Endodermal cell (in vitro differentiated cells): ENCODE results near the gene GALNT4. TPM values are rescaled to one million over a fixed set of nuclear protein-coding genes. Genes with fewer than 3 reads are reported as not detected.

Experiments
- DNase-seq: peaks from one replicate; pipeline ENCODE4 v3.0.0-alpha.2; 2017
- H3K27ac ChIP-seq: 2 replicates; pipeline ENCODE4 v1.5.1; 2013; ENCODE audit warnings: mild to moderate bottlenecking, low read depth, low read length, moderate library complexity
- H3K27me3 ChIP-seq: 2 replicates; pipeline ENCODE4 v1.6.1; 2013; ENCODE audit warnings: mild to moderate bottlenecking, low read length, moderate library complexity; ENCODE audit not compliant: insufficient read depth, control insufficient read depth, poor library complexity, severe bottlenecking
- H3K36me3 ChIP-seq: 2 replicates; pipeline ENCODE4 v1.7.0; 2013; ENCODE audit warnings: mild to moderate bottlenecking, low read length, moderate library complexity; ENCODE audit not compliant: control insufficient read depth, insufficient read depth
- H3K4me1 ChIP-seq: one replicate; pipeline ENCODE4 v1.7.0; 2013; ENCODE audit warnings: low read length; ENCODE audit not compliant: control insufficient read depth, insufficient read depth
- H3K4me3 ChIP-seq: 2 replicates; pipeline ENCODE4 v1.5.1; 2013; ENCODE audit warnings: mild to moderate bottlenecking, low read length, moderate library complexity
- H3K9ac ChIP-seq: 2 replicates; pipeline ENCODE4 v1.6.1; 2013; ENCODE audit warnings: mild to moderate bottlenecking, low read length, moderate library complexity; ENCODE audit not compliant: poor library complexity, severe bottlenecking; ENCODE audit errors: extremely low read depth
- H3K9me3 ChIP-seq: 2 replicates; pipeline ENCODE4 v1.6.1; 2013; ENCODE audit warnings: mild to moderate bottlenecking, low read length, moderate library complexity; ENCODE audit not compliant: control insufficient read depth
- H3K27ac Mint-ChIP-seq: 2 replicates; pipeline ENCODE4 v1.8.0; 2020; ENCODE audit warnings: mixed read lengths
- H3K27me3 Mint-ChIP-seq: 2 replicates; pipeline ENCODE4 v1.8.0; 2021; ENCODE audit warnings: mild to moderate bottlenecking, mixed read lengths; ENCODE audit not compliant: insufficient read depth
- H3K36me3 Mint-ChIP-seq: 2 replicates; pipeline ENCODE4 v1.8.0; 2020; ENCODE audit warnings: low read depth, mixed read lengths
- H3K4me1 Mint-ChIP-seq: 2 replicates; pipeline ENCODE4 v1.8.0; 2020; ENCODE audit warnings: mixed read lengths
- H3K4me3 Mint-ChIP-seq: 2 replicates; pipeline ENCODE4 v1.8.0; 2020; ENCODE audit warnings: mild to moderate bottlenecking, moderate library complexity, mixed read lengths
- H3K9me3 Mint-ChIP-seq: 2 replicates; pipeline ENCODE4 v1.8.0; 2020; ENCODE audit warnings: mild to moderate bottlenecking, mixed read lengths
- CTCF ChIP-seq: fragments of 200-600 bp; sonication (generic); conservative IDR thresholded peaks from 2 replicates; pipeline ENCODE4 v1.5.0; 2021; ENCODE audit warnings: antibody characterized with exemption, mild to moderate bottlenecking
- WGBS, 2 experiments: methylation state at CpG; one replicate each; pipeline versions ENCODE4 v1.1.5 to v1.1.7; 2013; ENCODE audit warnings: missing lambda C conversion rate in 2 of 2, mixed read lengths in 1 of 2; ENCODE audit not compliant: insufficient coverage in 1 of 2, insufficient read length in 1 of 2; 5-methylcytosine and 5-hydroxymethylcytosine counted together
- total RNA-seq, 2 donors: library from RNA; stranded (reverse); fragmentation: NEBNext Ultra II Directional in 1 of 2; extraction: Animal tissue kit (Norgen Biotek cat#: 25700) in 1 of 2; gene quantifications; 2 replicates in 1 of 2; 3 replicates in 1 of 2; pipeline ENCODE4 v1.2.1, GENCODE V29; 2021

Gene GALNT4
- total RNA-seq, 2 donors from 2014 or later, result 7.2 to 9.0 TPM

- H3K27me3 ChIP-seq, result no peaks in the 10 kb centered on the region
- H3K4me1 ChIP-seq, result peaks cover 6% of the 10 kb centered on the region
- Mint-ChIP-seq H3K27me3 (no peaks in the 10 kb centered on the region), H3K4me3 (peak overlapping the region; percentile 74), H3K27ac (no peak overlapping the region), H3K4me1 (peaks cover 18% of the 10 kb centered on the region), H3K9me3 (no peaks in the 10 kb centered on the region), H3K36me3 (peaks cover 27% of the 10 kb centered on the region)
- no peak for DNase-seq
- H3K36me3 ChIP-seq, result peaks cover 12% of the 10 kb centered on the region
- H3K9me3 ChIP-seq, result no peaks in the 10 kb centered on the region
- no peak for TF ChIP-seq CTCF
- WGBS, 2 experiments, result 88 to 92% methylated on average over 5 to 8 of the region's 8 CpGs
- H3K4me3 ChIP-seq, result peak overlapping the region; percentile 83
- no peak overlapping the region for H3K9ac ChIP-seq
- no peak overlapping the region for H3K27ac ChIP-seq
Measured at GRCh38 chr12:89523393-89523792, 1.2 kb downstream of the GALNT4 start.

GRCh38 chr12:89521364-89522223, 3.0 kb downstream of the GALNT4 start:
- no peak for TF ChIP-seq CTCF
- Histone ChIP-seq H3K36me3 (peaks cover 12% of the 10 kb centered on the region), H3K9ac (no peak overlapping the region), H3K27ac (no peak overlapping the region), H3K9me3 (no peaks in the 10 kb centered on the region), H3K27me3 (no peaks in the 10 kb centered on the region), H3K4me3 (no peak overlapping the region), H3K4me1 (peaks cover 6% of the 10 kb centered on the region)
- Mint-ChIP-seq H3K36me3 (peaks cover 27% of the 10 kb centered on the region), H3K4me3 (peak overlapping the region; percentile 31), H3K27ac (no peak overlapping the region), H3K27me3 (no peaks in the 10 kb centered on the region), H3K4me1 (peaks cover 17% of the 10 kb centered on the region), H3K9me3 (no peaks in the 10 kb centered on the region)
- no peak for DNase-seq
- WGBS, 2 experiments, result 92 to 95% methylated on average over 3 to 6 of the region's 7 CpGs

GRCh38 chr12:89517720-89518119, 6.9 kb downstream of the GALNT4 start:
- H3K4me3 ChIP-seq, result no peak overlapping the region
- peaks cover 2% of the 10 kb centered on the region for H3K4me1 ChIP-seq
- Mint-ChIP-seq H3K9me3 (no peaks in the 10 kb centered on the region), H3K27me3 (no peaks in the 10 kb centered on the region), H3K4me3 (no peak overlapping the region), H3K4me1 (peaks cover 9% of the 10 kb centered on the region), H3K36me3 (peaks cover 13% of the 10 kb centered on the region), H3K27ac (no peak overlapping the region)
- no peak overlapping the region for H3K27ac ChIP-seq
- peaks cover 4% of the 10 kb centered on the region for H3K36me3 ChIP-seq
- no peak overlapping the region for H3K9ac ChIP-seq
- no peaks in the 10 kb centered on the region for H3K27me3 ChIP-seq
- WGBS, 2 experiments, result 61% methylated on average over 3 of the region's 3 CpGs; no CpG with 5 or more reads in 1 of the 2 experiments
- DNase-seq, result no peak
- no peak for TF ChIP-seq CTCF
- H3K9me3 ChIP-seq, result no peaks in the 10 kb centered on the region
